HCT116 (cell line): ENCODE results near the gene CELA2B. TPM values are rescaled to one million over a fixed set of nuclear protein-coding genes. Genes with fewer than 3 reads are reported as not detected.

Experiments
- ATAC-seq: fragments of 200-7000 bp; cut with Tn5 transposase; 2 replicates; pipeline ENCODE4 v1.9.1; 2020; ENCODE audit warnings: mild to moderate bottlenecking, moderate library complexity
- BruUV-seq: library from RNA; stranded (reverse); fragments of 400-500 nt; replicated peaks from 2 replicates; lab custom pipeline; 2021; lab: Mats Ljungman, UMichigan
- CTCF ChIA-PET: fragments of 300-600 bp; sonication (Branson Sonifier 250); formaldehyde crosslinking; loops from one replicate; lab custom pipeline; 2021; ENCODE audit warnings: antibody characterized with exemption; lab: Charles Lee
- POLR2A ChIA-PET: fragments of 300-600, 350-600 bp; sonication (Branson Sonifier 250); formaldehyde crosslinking; loops from one replicate; lab custom pipeline; 2021; ENCODE audit warnings: antibody characterized with exemption; lab: Charles Lee
- RAD21 ChIA-PET, 2 experiments: fragments of 300-600 bp; sonication (Branson Sonifier 250); formaldehyde crosslinking; loops; one replicate each; lab custom pipeline; 2023; ENCODE audit warnings: low total read pairs in 2 of 2; ENCODE audit not compliant: uncharacterized antibody in 2 of 2, unreplicated experiment in 2 of 2, low non-redundant PET in 1 of 2; lab: Charles Lee
- DNase-seq: peaks from one replicate; pipeline ENCODE4 v3.0.0-alpha.2; 2010; ENCODE audit warnings: low read depth, low spot score
- H2AFZ ChIP-seq: fragments of 200-600 bp; shearing (Covaris generic), sonication (generic); 2 replicates; pipeline ENCODE4 v1.6.1; 2017; ENCODE audit warnings: low read depth, mixed run types, mixed read lengths, antibody characterized with exemption, low read length; ENCODE audit not compliant: poor library complexity, severe bottlenecking
- H3K27ac ChIP-seq: 2 replicates; pipeline ENCODE4 v1.5.1; 2012; ENCODE audit warnings: low read depth, low read length
- H3K27me3 ChIP-seq: fragments of 200-600 bp; sonication (generic); 2 replicates; pipeline ENCODE4 v1.6.1; 2016; ENCODE audit warnings: mixed run types, low read length, mixed read lengths; ENCODE audit not compliant: insufficient read depth
- H3K36me3 ChIP-seq, 2 experiments: fragments of 200-500 bp in 1 of 2; fragments of 200-600 bp in 1 of 2; sonication (Bioruptor generic) in 1 of 2; sonication (generic) in 1 of 2; 2 replicates each; pipeline versions ENCODE4 v1.5.1 to v1.6.1; 2014 to 2016; ENCODE audit warnings: low read length in 2 of 2, inconsistent platforms in 1 of 2, mixed read lengths in 1 of 2, mixed run types in 1 of 2; ENCODE audit not compliant: insufficient read depth in 2 of 2, control insufficient read depth in 1 of 2
- H3K4me1 ChIP-seq, 2 experiments: fragments of 200-600 bp in 1 of 2; sonication (generic) in 1 of 2; 2 replicates each; pipeline versions ENCODE4 v1.5.1 to v1.6.1; 2012 to 2017; ENCODE audit warnings: low read length in 2 of 2, inconsistent platforms in 1 of 2, mild to moderate bottlenecking in 1 of 2, mixed read lengths in 1 of 2, mixed run types in 1 of 2, moderate library complexity in 1 of 2; ENCODE audit not compliant: insufficient read depth in 2 of 2, control insufficient read depth in 1 of 2
- H3K4me2 ChIP-seq: fragments of 200-600 bp; sonication (generic); 2 replicates; pipeline ENCODE4 v1.6.1; 2017; ENCODE audit warnings: mixed run types, low read length, mixed read lengths
- H3K4me3 ChIP-seq, 2 experiments: fragments of 200-600 bp in 1 of 2; sonication (generic) in 1 of 2; replicated peaks in 1 of 2; 2 replicates each; pipeline ENCODE4 v1.5.1; 2011 to 2016; ENCODE audit warnings: low read length in 2 of 2, control low read depth in 1 of 2, low read depth in 1 of 2, mild to moderate bottlenecking in 1 of 2, mixed read lengths in 1 of 2, mixed run types in 1 of 2
- H3K79me2 ChIP-seq: fragments of 200-600 bp; sonication (generic); 2 replicates; pipeline ENCODE4 v1.6.1; 2017; ENCODE audit warnings: mild to moderate bottlenecking, mixed run types, low read length, moderate library complexity, mixed read lengths; ENCODE audit not compliant: insufficient read depth
- H3K9ac ChIP-seq: fragments of 200-600 bp; sonication (generic); 2 replicates; pipeline ENCODE4 v1.6.1; 2016; ENCODE audit warnings: low read length, mixed read lengths
- H3K9me2 ChIP-seq: fragments of 200-600 bp; sonication (generic), shearing (Covaris generic); 2 replicates; pipeline ENCODE4 v1.6.1; 2017; ENCODE audit warnings: mixed run types, mild to moderate bottlenecking, moderate library complexity; ENCODE audit not compliant: insufficient read depth
- H3K9me3 ChIP-seq, 2 experiments: fragments of 200-500 bp in 1 of 2; fragments of 200-600 bp in 1 of 2; sonication (Bioruptor generic) in 1 of 2; sonication (generic) in 1 of 2; 2 replicates each; pipeline ENCODE4 v1.6.1; 2014 to 2017; ENCODE audit warnings: low read length in 2 of 2, mixed read lengths in 2 of 2, inconsistent platforms in 1 of 2, low read depth in 1 of 2, mild to moderate bottlenecking in 1 of 2, mixed run types in 1 of 2, moderate library complexity in 1 of 2; ENCODE audit not compliant: control insufficient read depth in 1 of 2, insufficient read depth in 1 of 2
- H4K20me1 ChIP-seq: fragments of 200-600 bp; sonication (generic), shearing (Covaris generic); 2 replicates; pipeline ENCODE4 v1.6.1; 2017; ENCODE audit warnings: mixed run types, mild to moderate bottlenecking, moderate library complexity; ENCODE audit not compliant: insufficient read depth
- EGR1 ChIP-seq: IDR thresholded peaks from 2 replicates; pipeline ENCODE4 v1.6.1; 2012; ENCODE audit warnings: low read depth
- EZH2 ChIP-seq: fragments of 200-600 bp; sonication (generic); IDR thresholded peaks from 2 replicates; pipeline ENCODE4 v1.6.1; 2017; ENCODE audit warnings: antibody characterized with exemption, mixed run types
- EZH2phosphoT487 ChIP-seq: fragments of 200-600 bp; IDR thresholded peaks from 2 replicates; pipeline ENCODE4 v1.6.1; 2018; ENCODE audit warnings: antibody characterized with exemption, borderline replicate concordance
- RAD21 ChIP-seq: IDR thresholded peaks from 2 replicates; pipeline ENCODE4 v1.6.1; 2012; ENCODE audit warnings: low read depth, mild to moderate bottlenecking
- intact Hi-C: fragments of 100-400 bp; cut with micrococcal nuclease; formaldehyde crosslinking; loops from 2 replicates; pipeline ENCODE4 v1.10.0; 2022
- total RNA-seq: library from RNA; stranded (reverse); gene quantifications from one replicate; pipeline ENCODE4 v1.2.1, GENCODE V29; 2021; ENCODE audit not compliant: unreplicated experiment
- TF ChIP-seq, protein P1 (sequence below): IDR thresholded peaks from 2 replicates; pipeline ENCODE4 v1.6.1; 2012
- TF ChIP-seq, protein P2 (sequence below): IDR thresholded peaks from 2 replicates; pipeline ENCODE4 v1.6.1; 2012

CELA2B gene
- total RNA-seq, 1 experiment from 2014 or later = not detected

DNA sequence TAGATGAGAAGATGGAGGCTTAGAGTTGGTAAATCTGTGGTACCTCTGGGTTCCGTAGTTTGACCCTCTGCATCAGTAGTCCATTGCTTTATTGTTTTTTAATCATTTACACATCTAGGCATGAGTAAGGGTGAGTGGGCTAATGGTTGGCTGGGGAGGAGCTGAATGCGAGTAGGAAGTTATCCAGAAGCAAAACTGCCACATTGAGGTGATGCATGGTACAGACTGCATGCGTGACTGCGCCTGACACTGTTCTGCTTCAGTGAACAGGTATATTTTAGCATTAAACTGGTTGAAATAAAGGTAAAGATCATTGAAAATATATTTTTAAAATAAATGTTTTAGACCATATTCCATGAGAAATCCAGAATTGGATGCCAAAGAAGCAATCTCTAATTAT is 55.1 kb downstream of the CELA2B start:
- DNase-seq = no peak
- Histone ChIP-seq H3K9ac (no peak overlapping the region), H3K79me2 (peaks cover 26% of the 10 kb centered on the region), H3K9me3 (no peaks in the 10 kb centered on the region), H3K27me3 (no peaks in the 10 kb centered on the region), H3K27ac (no peak overlapping the region), H3K4me3 (no peak overlapping the region), H2AFZ (no peak overlapping the region), H3K4me1 (peaks cover 0 to 12% of the 10 kb centered on the region in 2 experiments; a peak in 2 of 4 replicates), H3K4me2 (no peak overlapping the region), H3K9me2 (no peaks in the 10 kb centered on the region), H3K36me3 (peaks cover 5 to 7% of the 10 kb centered on the region in 2 experiments; a peak in 1 of 4 replicates), H4K20me1 (no peaks in the 10 kb centered on the region)
- BruUV-seq = no TSS peak
- RAD21 ChIA-PET = no interaction called here
- intact Hi-C loops = no loop called here
- no peak for TF ChIP-seq RAD21
- TF ChIP-seq, protein P1, sequence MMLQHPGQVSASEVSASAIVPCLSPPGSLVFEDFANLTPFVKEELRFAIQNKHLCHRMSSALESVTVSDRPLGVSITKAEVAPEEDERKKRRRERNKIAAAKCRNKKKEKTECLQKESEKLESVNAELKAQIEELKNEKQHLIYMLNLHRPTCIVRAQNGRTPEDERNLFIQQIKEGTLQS = no peak
- TF ChIP-seq EZH2 = no peak
- no peak for TF ChIP-seq EZH2phosphoT487
- no peak for TF ChIP-seq EGR1
- ATAC-seq = no peak
- POLR2A ChIA-PET = no interaction called here
- CTCF ChIA-PET = no interaction called here

DNA sequence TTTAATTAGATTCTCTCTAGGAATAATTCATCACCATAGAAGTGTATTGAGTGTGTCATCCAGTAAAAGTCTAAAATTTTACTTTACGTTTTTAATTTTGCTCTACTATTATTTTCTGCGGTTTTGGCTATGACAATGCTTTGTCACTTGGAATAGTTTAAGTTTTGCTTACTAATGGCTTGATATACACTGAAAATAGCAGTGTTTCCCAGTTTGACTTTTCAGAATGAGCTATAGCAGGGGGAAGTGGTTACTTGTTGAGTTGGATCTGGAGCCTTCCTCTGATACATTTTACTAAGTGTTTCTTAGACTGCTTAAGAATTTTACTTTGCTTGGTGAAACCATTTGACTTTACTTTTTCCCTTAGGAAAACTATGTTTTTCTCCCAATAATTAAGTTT is 55.8 kb downstream of the CELA2B start:
- BruUV-seq = no TSS peak
- POLR2A ChIA-PET = no interaction called here
- Histone ChIP-seq H3K27me3 (no peaks in the 10 kb centered on the region), H3K9me2 (no peaks in the 10 kb centered on the region), H3K36me3 (peaks cover 9 to 11% of the 10 kb centered on the region in 2 experiments; a peak in 2 of 4 replicates), H3K4me1 (peaks cover 0 to 9% of the 10 kb centered on the region in 2 experiments; a peak in 2 of 4 replicates), H4K20me1 (no peaks in the 10 kb centered on the region), H3K4me2 (no peak overlapping the region), H2AFZ (no peak overlapping the region), H3K9ac (no peak overlapping the region), H3K79me2 (peaks cover 26% of the 10 kb centered on the region), H3K27ac (no peak overlapping the region), H3K9me3 (no peaks in the 10 kb centered on the region), H3K4me3 (no peak overlapping the region)
- intact Hi-C loops = no loop called here
- ATAC-seq = no peak
- TF ChIP-seq, protein P2, sequence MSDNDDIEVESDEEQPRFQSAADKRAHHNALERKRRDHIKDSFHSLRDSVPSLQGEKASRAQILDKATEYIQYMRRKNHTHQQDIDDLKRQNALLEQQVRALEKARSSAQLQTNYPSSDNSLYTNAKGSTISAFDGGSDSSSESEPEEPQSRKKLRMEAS = no peak
- RAD21 ChIA-PET = no interaction called here
- CTCF ChIA-PET = no interaction called here
- no peak for DNase-seq
